Measurements from ENCODE around the gene OR5W2. TPM values are rescaled to one million over a fixed set of nuclear protein-coding genes. Genes with fewer than 3 reads are reported as not detected.

The OR5W2 gene
- not detected in 5 replicates for total RNA-seq (2022; extraction: Qiagen RNA extraction)

DNA sequence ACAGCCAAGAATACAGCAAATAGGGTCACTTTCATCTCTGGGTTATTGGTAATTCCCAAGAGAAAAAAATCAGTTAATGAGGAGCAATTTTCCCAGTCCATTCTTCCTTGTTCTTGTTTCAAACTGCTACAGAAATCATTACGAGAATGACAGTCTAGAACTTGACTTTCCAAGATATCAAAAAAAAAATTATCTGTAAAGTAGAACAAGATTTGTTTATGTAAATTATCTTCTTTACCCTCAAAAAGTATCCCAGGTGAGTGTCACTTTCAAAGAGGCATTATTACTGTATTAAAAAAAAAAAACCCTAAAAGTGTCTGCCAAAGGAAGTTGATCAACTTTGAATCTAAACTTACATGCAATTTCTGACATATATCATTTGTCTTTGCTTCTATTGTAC lies at the start of gene OR5W2:
TSS of gene OR5W2 (minus strand) at position 101 of the 400 bp plus-strand sequence. CDS start at position 101, 0 bp downstream.

DNA sequence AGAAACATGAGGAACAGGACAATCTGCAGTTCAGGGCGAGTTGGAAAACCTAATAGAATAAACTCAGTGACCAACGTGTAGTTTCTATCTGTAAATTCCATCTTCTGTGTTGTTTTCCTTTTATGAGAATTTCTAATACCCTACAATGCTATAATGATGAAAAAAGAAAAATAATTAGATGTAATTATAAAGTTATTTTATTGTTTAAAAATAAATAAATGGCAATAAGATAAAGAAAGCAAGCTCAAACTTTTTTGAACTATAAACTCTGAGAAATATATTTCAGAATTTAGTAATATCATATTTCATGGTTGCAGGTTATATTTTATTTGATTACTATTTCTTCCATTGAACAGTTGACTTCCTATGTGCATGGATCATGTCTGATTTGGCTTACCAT lies 21.9 kb upstream of the OR5W2 start, which contains the start of gene OR5I1:
TSS of gene OR5I1 (minus strand) at position 101 of the 400 bp plus-strand sequence. CDS start at position 101, 0 bp downstream.

DNA sequence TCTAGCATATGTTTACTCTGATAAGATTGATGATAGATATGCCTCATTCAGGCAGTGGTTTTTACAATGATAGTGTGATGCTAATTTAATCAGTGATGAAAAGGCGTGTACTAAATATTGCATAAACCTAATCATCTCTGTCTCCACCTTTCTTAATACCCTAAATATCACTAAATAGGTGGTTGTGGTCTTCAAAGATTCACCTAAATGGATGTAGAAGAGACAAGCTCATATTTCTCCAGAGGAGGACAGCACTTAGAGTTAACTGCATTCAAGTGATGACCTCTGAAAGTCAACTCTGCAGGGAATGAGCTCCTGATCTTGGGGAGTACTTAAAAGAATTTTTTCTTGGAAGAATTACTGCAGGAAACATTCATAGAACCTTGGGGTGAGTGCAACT lies 31.4 kb downstream of the OR5W2 start, which contains the start of gene TRIM51:
TSS of gene TRIM51 (plus strand) at position 301 of the 400 bp plus-strand sequence. CDS start 2,132 bp downstream, outside the sequence.

Other genes with a start within 250 kb of the OR5W2 start
- not detected in 5 replicates for gene OR5D13, start 141.1 kb downstream of the OR5W2 start, total RNA-seq (2022; extraction: Qiagen RNA extraction)
- not detected in 5 replicates for gene OR5D14, start 119.0 kb downstream of the OR5W2 start, total RNA-seq (2022; extraction: Qiagen RNA extraction)
- not detected in 5 replicates for gene OR5L1, start 103.2 kb downstream of the OR5W2 start, total RNA-seq (2022; extraction: Qiagen RNA extraction)
- gene OR5D18, start 95.0 kb downstream of the OR5W2 start, total RNA-seq (2022; extraction: Qiagen RNA extraction): not detected in 5 replicates
- not detected in 5 replicates for gene OR5L2, start 87.4 kb downstream of the OR5W2 start, total RNA-seq (2022; extraction: Qiagen RNA extraction)
- gene OR5D16, start 75.8 kb downstream of the OR5W2 start, total RNA-seq (2022; extraction: Qiagen RNA extraction): not detected in 5 replicates
- gene TRIM51, start 31.3 kb downstream of the OR5W2 start, total RNA-seq (2022; extraction: Qiagen RNA extraction): not detected in 5 replicates
- not detected in 5 replicates for gene OR5I1, start 21.8 kb upstream of the OR5W2 start, total RNA-seq (2022; extraction: Qiagen RNA extraction)
- gene OR10AG1, start 55.4 kb upstream of the OR5W2 start, total RNA-seq (2022; extraction: Qiagen RNA extraction): not detected in 5 replicates
- gene OR5F1, start 80.0 kb upstream of the OR5W2 start, total RNA-seq (2022; extraction: Qiagen RNA extraction): not detected in 5 replicates
- not detected in 5 replicates for gene OR5AS1, start 113.1 kb upstream of the OR5W2 start, total RNA-seq (2022; extraction: Qiagen RNA extraction)
- gene OR8I2, start 178.7 kb upstream of the OR5W2 start, total RNA-seq (2022; extraction: Qiagen RNA extraction): not detected in 5 replicates
- not detected in 5 replicates for gene OR8H2, start 189.1 kb upstream of the OR5W2 start, total RNA-seq (2022; extraction: Qiagen RNA extraction)
- gene OR8H3, start 207.8 kb upstream of the OR5W2 start, total RNA-seq (2022; extraction: Qiagen RNA extraction): not detected in 5 replicates
- gene OR8J3, start 225.6 kb upstream of the OR5W2 start, total RNA-seq (2022; extraction: Qiagen RNA extraction): not detected in 5 replicates
- not detected in 5 replicates for gene OR8K5, start 245.7 kb upstream of the OR5W2 start, total RNA-seq (2022; extraction: Qiagen RNA extraction)